Testis (tissue), 2 donors: Measurements from ENCODE around the gene PTGER2.

Experiments used
- POLR2A ChIP-seq: fragments of 450-650 bp; IDR thresholded peaks from one replicate; pipeline ENCODE4 v1.6.1; 2017; ENCODE audit warnings: antibody characterized with exemption, mild to moderate bottlenecking, moderate library complexity
- TF ChIP-seq, protein P1 (sequence below), 3 experiments: fragments of 450-650 bp in 2 of 3; fragments of 200-600 bp in 1 of 3; sonication (generic) in 1 of 3; IDR thresholded peaks; one replicate each; pipeline ENCODE4 v1.5.1; 2016 to 2019; ENCODE audit warnings: antibody characterized with exemption in 3 of 3, mild to moderate bottlenecking in 2 of 3, moderate library complexity in 1 of 3

DNA sequence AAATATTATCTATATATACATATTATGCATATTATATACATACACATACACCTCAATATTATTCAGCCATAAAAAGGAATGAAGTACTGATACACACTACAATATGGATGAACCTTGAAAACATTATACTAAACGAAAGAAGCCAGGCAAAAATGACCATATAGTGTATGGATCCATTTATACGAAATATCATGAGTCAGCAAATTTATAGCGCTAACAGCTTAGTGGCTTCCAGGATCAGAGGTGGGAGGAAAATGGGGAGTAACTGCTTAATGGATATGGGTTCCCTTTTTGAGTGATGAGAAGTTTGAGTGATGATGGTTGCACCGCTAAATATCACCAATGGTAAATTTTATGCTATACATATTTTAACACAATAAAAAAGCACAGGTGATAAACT, 32.7 kb downstream of the PTGER2 start:
- TF ChIP-seq, protein P1, sequence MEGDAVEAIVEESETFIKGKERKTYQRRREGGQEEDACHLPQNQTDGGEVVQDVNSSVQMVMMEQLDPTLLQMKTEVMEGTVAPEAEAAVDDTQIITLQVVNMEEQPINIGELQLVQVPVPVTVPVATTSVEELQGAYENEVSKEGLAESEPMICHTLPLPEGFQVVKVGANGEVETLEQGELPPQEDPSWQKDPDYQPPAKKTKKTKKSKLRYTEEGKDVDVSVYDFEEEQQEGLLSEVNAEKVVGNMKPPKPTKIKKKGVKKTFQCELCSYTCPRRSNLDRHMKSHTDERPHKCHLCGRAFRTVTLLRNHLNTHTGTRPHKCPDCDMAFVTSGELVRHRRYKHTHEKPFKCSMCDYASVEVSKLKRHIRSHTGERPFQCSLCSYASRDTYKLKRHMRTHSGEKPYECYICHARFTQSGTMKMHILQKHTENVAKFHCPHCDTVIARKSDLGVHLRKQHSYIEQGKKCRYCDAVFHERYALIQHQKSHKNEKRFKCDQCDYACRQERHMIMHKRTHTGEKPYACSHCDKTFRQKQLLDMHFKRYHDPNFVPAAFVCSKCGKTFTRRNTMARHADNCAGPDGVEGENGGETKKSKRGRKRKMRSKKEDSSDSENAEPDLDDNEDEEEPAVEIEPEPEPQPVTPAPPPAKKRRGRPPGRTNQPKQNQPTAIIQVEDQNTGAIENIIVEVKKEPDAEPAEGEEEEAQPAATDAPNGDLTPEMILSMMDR (IDR thresholded peaks at IDR 0.05): no peak
- TF ChIP-seq POLR2A: no peak
